Mesothelial cell of epicardium (in vitro differentiated cells): Measurements from ENCODE around the gene METTL17. TPM values are rescaled to one million over a fixed set of nuclear protein-coding genes. Genes with fewer than 3 reads are reported as not detected.

ENCODE experiments used
- DNase-seq, 2 experiments: peaks; one replicate each; pipeline ENCODE4 v3.0.0; 2021; ENCODE audit warnings: low spot score in 2 of 2; ENCODE audit not compliant: unreplicated experiment in 2 of 2
- H3K27ac Mint-ChIP-seq: 2 replicates; pipeline ENCODE4 v1.8.0; 2021; ENCODE audit warnings: mixed read lengths
- H3K27me3 Mint-ChIP-seq: 2 replicates; pipeline ENCODE4 v1.8.0; 2021; ENCODE audit warnings: low read depth, mixed read lengths
- H3K36me3 Mint-ChIP-seq: 2 replicates; pipeline ENCODE4 v1.8.0; 2021; ENCODE audit warnings: mixed read lengths
- H3K4me1 Mint-ChIP-seq: 2 replicates; pipeline ENCODE4 v1.8.0; 2021; ENCODE audit warnings: mixed read lengths
- H3K4me3 Mint-ChIP-seq: 2 replicates; pipeline ENCODE4 v1.8.0; 2021; ENCODE audit warnings: mild to moderate bottlenecking, moderate library complexity, mixed read lengths
- H3K9me3 Mint-ChIP-seq: 2 replicates; pipeline ENCODE4 v1.8.0; 2021; ENCODE audit warnings: mixed read lengths
- total RNA-seq: library from RNA; stranded (reverse); gene quantifications from 3 replicates; pipeline ENCODE4 v1.2.1, GENCODE V29; 2021
- TF ChIP-seq, protein P1 (sequence below): fragments of 200-600 bp; sonication (generic); IDR thresholded peaks from one replicate; pipeline ENCODE4 v1.5.0; 2021; ENCODE audit warnings: antibody characterized with exemption; ENCODE audit not compliant: unreplicated experiment

The METTL17 gene
- total RNA-seq, 1 donor from 2014 or later = 72.4 TPM

DNA sequence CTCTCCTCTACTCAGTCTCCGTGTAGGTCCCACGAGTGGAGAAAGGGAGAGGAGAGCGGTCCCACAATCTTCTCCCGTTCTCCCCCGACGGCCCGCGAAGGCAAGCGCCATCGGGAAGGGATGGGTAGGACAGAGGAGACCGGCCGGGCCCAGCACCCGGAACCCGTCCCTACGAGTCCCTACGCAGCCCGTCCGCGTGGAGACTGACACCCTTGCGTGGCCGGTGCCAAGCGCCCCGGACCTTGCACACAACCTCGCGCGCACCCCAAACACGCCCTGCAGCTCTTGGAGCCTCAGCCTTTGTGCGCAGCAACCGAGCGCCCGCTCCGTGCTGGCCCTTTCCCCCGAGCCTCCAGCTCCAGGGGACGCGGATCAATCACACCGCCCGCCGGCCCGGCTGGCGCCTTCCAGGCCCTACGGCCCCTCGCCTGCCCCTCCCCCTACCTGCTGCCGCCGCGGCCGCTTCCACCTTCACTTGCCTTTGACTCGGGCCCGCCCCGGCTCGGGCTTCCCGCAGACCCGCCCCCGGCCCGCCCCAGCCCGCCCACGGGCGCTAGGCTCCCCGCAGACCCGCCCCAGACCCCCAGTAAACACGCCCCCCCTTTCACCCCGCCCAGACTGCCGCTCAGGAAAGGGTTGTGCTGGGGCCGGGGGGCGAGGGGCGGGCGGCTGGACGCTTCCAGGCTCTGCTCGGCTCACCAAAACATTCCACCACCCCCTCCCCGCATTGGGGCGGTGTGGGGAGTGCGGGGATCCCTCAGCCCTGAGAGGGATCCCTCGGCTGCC is 35.0 kb downstream of the METTL17 start, which contains the start of gene NDRG2:
TSS of gene NDRG2 (minus strand) at position 477 of the 786 bp plus-strand sequence. CDS start 1,746 bp downstream, outside the sequence.
- TF ChIP-seq, protein P1, sequence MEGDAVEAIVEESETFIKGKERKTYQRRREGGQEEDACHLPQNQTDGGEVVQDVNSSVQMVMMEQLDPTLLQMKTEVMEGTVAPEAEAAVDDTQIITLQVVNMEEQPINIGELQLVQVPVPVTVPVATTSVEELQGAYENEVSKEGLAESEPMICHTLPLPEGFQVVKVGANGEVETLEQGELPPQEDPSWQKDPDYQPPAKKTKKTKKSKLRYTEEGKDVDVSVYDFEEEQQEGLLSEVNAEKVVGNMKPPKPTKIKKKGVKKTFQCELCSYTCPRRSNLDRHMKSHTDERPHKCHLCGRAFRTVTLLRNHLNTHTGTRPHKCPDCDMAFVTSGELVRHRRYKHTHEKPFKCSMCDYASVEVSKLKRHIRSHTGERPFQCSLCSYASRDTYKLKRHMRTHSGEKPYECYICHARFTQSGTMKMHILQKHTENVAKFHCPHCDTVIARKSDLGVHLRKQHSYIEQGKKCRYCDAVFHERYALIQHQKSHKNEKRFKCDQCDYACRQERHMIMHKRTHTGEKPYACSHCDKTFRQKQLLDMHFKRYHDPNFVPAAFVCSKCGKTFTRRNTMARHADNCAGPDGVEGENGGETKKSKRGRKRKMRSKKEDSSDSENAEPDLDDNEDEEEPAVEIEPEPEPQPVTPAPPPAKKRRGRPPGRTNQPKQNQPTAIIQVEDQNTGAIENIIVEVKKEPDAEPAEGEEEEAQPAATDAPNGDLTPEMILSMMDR = peak; percentile 13
- peaks cover 48% of the 10 kb centered on the region for H3K4me1 Mint-ChIP-seq
- H3K36me3 Mint-ChIP-seq = peaks cover 16% of the 10 kb centered on the region
- no peaks in the 10 kb centered on the region for H3K9me3 Mint-ChIP-seq
- DNase-seq = peak; percentile 74 to 84
- no peaks in the 10 kb centered on the region for H3K27me3 Mint-ChIP-seq
- H3K27ac Mint-ChIP-seq = peak within 1 kb of the TSS; percentile 94
- H3K4me3 Mint-ChIP-seq = peak within 1 kb of the TSS; percentile 90

DNA sequence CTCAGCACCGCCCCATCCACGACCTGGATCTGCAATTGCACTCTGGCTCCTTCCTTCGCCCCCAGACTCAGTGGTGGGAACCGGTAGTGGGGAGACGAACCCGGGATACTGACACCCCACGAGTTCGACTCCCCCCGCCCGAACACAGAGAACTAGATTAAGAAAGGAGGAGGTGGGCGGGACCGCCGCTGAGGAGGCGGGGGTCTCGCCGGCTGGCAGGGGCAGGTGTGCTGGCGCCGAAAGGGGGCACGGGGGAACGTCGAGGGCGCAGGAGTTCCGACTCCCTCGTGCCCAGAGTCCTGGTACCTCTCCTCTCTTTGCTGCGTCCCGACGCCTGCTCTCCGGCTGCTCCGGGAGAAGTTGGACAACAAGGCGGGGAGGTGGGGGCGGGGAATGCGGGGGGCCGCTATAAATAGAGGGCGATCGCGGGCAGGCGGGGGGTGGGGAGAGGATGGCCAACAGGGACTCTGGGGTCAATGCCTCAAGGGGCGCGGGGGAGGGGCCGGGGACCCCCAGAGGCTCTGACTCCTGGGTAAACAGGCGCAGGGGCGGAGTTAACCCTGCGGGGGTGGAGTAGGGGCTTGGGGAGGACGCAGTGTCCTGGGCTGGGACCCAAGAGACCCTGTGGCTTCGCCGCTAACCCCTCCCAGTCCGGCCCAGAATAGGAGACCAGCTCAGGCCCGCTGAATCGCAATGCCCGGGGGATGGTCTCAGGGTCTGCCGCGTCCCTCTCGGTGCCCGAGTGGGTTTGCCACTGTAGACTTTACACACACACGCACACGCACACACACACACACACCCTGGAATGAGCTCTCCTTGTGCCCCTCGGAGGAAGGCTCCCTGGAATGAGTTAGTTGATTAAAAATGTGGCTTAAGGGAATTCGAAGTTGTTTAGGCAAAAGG is 35.8 kb downstream of the METTL17 start:
- no peaks in the 10 kb centered on the region for H3K27me3 Mint-ChIP-seq
- peaks cover 12% of the 10 kb centered on the region for H3K36me3 Mint-ChIP-seq
- H3K9me3 Mint-ChIP-seq = no peaks in the 10 kb centered on the region
- peaks cover 48% of the 10 kb centered on the region for H3K4me1 Mint-ChIP-seq
- peak overlapping the region; percentile 90 for H3K4me3 Mint-ChIP-seq
- peak overlapping the region; percentile 94 for H3K27ac Mint-ChIP-seq
- TF ChIP-seq, protein P1 = no peak
- peak in 1 of 2 experiments; percentile 51 for DNase-seq

DNA sequence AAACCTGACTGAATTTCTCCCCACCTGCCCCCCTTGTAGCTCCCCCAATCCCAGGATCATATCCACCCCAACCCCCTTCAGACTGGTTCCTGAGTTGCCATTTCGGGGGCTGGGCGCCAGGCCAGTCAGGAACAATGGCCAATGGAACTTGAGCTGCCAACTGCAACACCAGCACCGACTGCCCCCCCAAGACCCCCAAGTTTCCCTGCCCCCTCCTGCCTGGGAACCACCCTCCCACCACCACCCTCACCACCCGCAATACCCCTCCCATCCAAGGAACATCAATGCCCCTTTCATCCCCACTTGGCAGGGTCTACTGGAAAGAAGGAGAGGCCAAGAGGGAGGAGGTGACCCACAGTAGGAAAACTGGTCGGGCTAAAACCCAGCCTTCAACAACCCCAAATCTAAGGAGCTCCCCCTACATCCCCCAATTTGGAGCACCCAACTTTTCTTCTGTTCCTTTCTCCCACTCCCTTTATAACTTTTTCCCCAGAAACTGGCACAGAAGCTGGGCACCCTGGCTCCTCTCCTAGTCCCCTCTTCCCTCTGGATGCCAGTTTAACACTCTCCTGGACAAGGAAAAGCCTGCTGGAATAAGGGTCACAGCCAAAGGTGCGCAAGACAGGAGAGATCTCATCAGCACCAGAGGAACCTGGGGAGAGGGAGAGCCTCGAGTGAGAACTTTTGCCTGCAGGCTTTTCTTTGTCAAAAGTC is 36.7 kb downstream of the METTL17 start:
- TF ChIP-seq, protein P1 = no peak
- Mint-ChIP-seq H3K4me3 (peak overlapping the region; percentile 90), H3K27ac (peak overlapping the region; percentile 68), H3K4me1 (peaks cover 47% of the 10 kb centered on the region), H3K27me3 (no peaks in the 10 kb centered on the region), H3K9me3 (no peaks in the 10 kb centered on the region), H3K36me3 (peaks cover 6% of the 10 kb centered on the region)
- DNase-seq = no peak

GRCh38 chr14:21026988-21027315 is 37.2 kb downstream of the METTL17 start:
- no peaks in the 10 kb centered on the region for H3K9me3 Mint-ChIP-seq
- DNase-seq = no peak
- peak overlapping the region; percentile 68 for H3K27ac Mint-ChIP-seq
- H3K4me3 Mint-ChIP-seq = peak overlapping the region; percentile 51
- TF ChIP-seq, protein P1 = no peak
- H3K27me3 Mint-ChIP-seq = no peaks in the 10 kb centered on the region
- peaks cover 3% of the 10 kb centered on the region for H3K36me3 Mint-ChIP-seq
- H3K4me1 Mint-ChIP-seq = peaks cover 44% of the 10 kb centered on the region

GRCh38 chr14:21029917-21030316 is 40.1 kb downstream of the METTL17 start, which contains the start of gene TPPP2:
Gene TPPP2, plus strand, starts transcription at chr14:21030217. Its CDS starts 365 bp downstream, at chr14:21030582.
- no peaks in the 10 kb centered on the region for H3K27me3 Mint-ChIP-seq
- peaks cover 5% of the 10 kb centered on the region for H3K9me3 Mint-ChIP-seq
- TF ChIP-seq, protein P1 = no peak
- H3K36me3 Mint-ChIP-seq = no peaks in the 10 kb centered on the region
- no peak for DNase-seq
- no peak within 1 kb of the TSS for H3K4me3 Mint-ChIP-seq
- H3K4me1 Mint-ChIP-seq = peaks cover 20% of the 10 kb centered on the region
- H3K27ac Mint-ChIP-seq = no peak within 1 kb of the TSS
